Loucy (cell line): ENCODE results near the gene RBM25.

ENCODE experiments used
- EZH2phosphoT487 ChIP-seq: fragments of 200-600 bp; IDR thresholded peaks from 2 replicates; pipeline ENCODE4 v1.6.1; 2018; ENCODE audit warnings: antibody characterized with exemption, mild to moderate bottlenecking, moderate library complexity, borderline replicate concordance
- TF ChIP-seq, protein P1 (sequence below): fragments of 200-600 bp; sonication (generic); conservative IDR thresholded peaks from 2 replicates; pipeline ENCODE4 v1.5.1; 2014; ENCODE audit warnings: mild to moderate bottlenecking, antibody characterized with exemption, low read length

- TF ChIP-seq, protein P1, sequence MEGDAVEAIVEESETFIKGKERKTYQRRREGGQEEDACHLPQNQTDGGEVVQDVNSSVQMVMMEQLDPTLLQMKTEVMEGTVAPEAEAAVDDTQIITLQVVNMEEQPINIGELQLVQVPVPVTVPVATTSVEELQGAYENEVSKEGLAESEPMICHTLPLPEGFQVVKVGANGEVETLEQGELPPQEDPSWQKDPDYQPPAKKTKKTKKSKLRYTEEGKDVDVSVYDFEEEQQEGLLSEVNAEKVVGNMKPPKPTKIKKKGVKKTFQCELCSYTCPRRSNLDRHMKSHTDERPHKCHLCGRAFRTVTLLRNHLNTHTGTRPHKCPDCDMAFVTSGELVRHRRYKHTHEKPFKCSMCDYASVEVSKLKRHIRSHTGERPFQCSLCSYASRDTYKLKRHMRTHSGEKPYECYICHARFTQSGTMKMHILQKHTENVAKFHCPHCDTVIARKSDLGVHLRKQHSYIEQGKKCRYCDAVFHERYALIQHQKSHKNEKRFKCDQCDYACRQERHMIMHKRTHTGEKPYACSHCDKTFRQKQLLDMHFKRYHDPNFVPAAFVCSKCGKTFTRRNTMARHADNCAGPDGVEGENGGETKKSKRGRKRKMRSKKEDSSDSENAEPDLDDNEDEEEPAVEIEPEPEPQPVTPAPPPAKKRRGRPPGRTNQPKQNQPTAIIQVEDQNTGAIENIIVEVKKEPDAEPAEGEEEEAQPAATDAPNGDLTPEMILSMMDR: no peak
- TF ChIP-seq EZH2phosphoT487: no peak
Observed at GRCh38 chr14:73049428-73049827, 8.9 kb upstream of the RBM25 start.
